Skeletal muscle cell (primary cell): Measurements from ENCODE around the gene ZNF214.

Experiments
- DNase-seq: peaks from one replicate; pipeline ENCODE4 v3.0.0-alpha.2; 2010; ENCODE audit warnings: low read depth
- H3K4me3 ChIP-seq: 2 replicates; pipeline ENCODE4 v1.5.1; 2011; ENCODE audit warnings: low read depth, mild to moderate bottlenecking, control low read depth, low read length, moderate library complexity

ZNF214 gene

DNA sequence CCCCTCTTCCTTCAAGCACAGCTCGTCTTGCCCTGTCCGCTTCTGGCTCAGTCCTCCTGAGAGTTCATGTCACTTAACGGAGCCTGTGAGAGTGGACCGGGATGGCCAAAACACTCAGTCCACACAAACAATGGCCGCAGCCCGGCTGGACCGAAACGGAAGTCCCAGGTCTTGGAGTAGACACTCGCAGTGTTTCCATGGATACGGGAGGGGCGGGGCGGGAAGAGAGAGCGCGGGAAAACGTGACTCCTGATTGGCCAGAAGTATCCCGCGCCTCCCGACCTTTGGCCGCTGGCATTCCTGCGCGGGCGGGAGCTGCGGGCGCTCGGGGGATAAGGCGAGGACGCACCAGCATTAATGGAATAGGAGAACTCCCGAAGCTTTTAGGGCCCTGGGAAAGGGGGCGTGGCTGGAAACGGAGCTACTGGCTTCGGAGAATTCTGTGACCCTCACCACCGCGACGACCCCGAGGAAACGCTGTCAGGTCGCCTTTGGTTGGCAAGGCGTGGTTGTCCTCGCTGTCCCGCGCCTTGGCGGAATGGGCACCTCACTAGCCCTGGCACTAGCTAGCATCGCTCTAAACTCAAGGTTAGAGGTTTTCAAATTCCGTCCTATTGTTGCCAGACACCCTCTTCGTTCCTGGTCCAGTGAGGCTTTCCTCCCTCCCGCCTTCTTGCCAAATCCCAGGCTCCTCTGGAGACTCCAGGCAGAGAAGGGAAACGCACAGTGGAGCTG lies at the start of gene ZNF214, which contains the start of gene NLRP14:
ZNF214 (minus strand) TSS at position 164 of the 735 bp plus-strand sequence. CDS start 17,511 bp downstream, outside the sequence.
NLRP14 (plus strand) TSS at position 297 of the 735 bp plus-strand sequence. CDS start 18,108 bp downstream, outside the sequence.
- DNase-seq, result peak; percentile 77
- H3K4me3 ChIP-seq, result peak within 1 kb of the TSS; percentile 71

DNA sequence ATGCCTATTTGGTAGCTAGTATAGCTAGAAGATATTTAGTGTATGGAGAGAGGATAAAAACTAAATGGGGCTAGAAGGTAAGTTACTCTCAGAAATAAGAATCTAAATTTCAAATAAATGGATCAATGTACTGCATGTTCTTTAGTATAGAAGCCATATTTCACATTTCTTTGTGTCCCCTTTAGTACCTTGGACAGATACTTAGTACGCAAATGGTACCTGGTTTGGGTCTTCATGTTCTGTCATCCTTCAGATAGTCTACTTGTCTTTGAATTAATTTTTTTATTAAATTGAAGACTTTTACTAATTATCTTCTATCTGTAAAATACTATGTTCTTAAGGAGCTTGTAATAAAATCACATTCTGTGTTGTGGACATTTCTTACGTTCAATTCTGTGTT lies 42.4 kb upstream of the ZNF214 start:
- DNase-seq, result no peak
- no peak overlapping the region for H3K4me3 ChIP-seq

- DNase-seq, result peak; percentile 25
- no peak overlapping the region for H3K4me3 ChIP-seq
These were observed 40.7 kb upstream of the ZNF214 start for GRCh38 chr11:7060868-7061267.

DNA sequence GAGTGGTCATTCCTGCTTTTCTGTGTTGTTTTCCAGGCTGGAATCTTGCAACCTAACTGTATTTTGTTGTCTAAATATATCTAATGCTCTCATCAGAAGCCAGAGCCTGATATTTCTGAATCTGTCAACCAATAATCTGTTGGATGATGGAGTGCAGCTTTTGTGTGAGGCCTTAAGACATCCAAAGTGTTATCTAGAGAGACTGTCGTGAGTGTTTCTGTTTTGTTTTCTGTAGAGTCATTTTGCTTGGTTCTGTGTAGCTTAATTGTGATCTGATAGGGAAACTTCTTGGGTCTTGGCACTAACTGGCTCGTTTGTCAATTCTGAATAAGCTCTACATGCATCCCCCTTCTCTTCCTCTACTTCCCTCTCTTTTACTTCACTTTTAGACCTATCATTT lies 37.5 kb upstream of the ZNF214 start:
- no peak for DNase-seq
- no peak overlapping the region for H3K4me3 ChIP-seq

- DNase-seq, result no peak
- no peak overlapping the region for H3K4me3 ChIP-seq
These were observed 36.8 kb upstream of the ZNF214 start for GRCh38 chr11:7056828-7057513.

GRCh38 chr11:7050191-7050590 lies 30.0 kb upstream of the ZNF214 start:
- H3K4me3 ChIP-seq, result no peak overlapping the region
- DNase-seq, result no peak

DNA sequence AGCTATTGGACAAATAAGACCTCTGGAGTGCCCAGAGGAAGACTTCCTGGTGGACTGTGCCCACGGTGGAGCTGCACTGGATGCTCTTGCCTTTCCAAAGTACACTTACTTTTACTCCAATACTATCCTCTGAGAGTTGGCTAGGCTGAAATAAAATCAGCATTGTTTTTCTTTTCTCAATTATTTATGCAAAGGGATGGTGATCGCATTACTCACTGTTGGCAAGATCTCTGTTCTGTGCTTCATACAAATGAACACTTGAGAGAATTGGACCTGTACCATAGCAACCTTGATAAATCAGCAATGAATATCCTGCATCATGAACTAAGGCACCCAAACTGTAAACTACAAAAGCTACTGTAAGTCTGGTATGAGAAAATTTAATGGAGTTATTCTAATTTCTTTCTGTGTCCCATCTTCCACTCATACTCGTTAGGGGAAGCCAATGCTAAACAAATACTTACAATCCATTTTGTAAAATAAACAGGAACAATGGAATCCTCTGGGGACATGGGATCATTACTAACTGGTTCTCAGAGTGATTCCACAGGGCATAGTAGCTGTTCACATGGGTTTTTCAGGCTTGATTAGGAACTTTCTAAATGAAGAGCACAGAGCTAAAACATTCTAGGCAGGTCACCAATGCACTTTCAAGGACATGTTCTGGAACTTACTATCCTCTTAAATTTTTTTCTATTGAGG lies 26.5 kb upstream of the ZNF214 start:
- H3K4me3 ChIP-seq, result no peak overlapping the region
- peak; percentile 42 for DNase-seq

- no peak overlapping the region for H3K4me3 ChIP-seq
- no peak for DNase-seq
These were observed 13.9 kb upstream of the ZNF214 start for GRCh38 chr11:7034019-7034418.

GRCh38 chr11:7032692-7033091 lies 12.5 kb upstream of the ZNF214 start:
- no peak for DNase-seq
- no peak overlapping the region for H3K4me3 ChIP-seq

- no peak for DNase-seq
- H3K4me3 ChIP-seq, result no peak overlapping the region
These were observed 11.3 kb upstream of the ZNF214 start for GRCh38 chr11:7031471-7031871.

GRCh38 chr11:7030836-7031235 lies 10.7 kb upstream of the ZNF214 start:
- no peak for DNase-seq

DNA sequence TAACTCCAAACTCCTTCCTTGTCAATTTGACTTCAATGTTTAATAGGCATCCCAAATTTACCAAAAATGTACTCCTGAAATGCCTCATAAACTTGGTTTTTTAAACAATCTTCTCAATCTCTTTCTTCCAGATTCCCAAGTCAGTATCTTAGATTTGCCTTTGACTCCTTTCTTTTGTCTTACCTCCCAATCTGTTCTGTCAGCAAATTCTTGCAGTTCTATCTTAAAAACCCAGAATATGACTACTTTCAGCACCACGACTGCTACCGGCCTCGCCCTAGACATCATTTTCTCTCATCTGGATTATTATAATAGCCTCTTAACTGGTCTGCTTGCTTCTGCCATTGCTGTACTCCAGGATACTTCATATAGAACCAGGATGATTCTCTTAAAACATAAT lies 8.0 kb upstream of the ZNF214 start:
- no peak overlapping the region for H3K4me3 ChIP-seq
- DNase-seq, result no peak

More at GRCh38 chr11:7030836-7031235, 10.7 kb upstream of the ZNF214 start:
- no peak overlapping the region for H3K4me3 ChIP-seq

DNA sequence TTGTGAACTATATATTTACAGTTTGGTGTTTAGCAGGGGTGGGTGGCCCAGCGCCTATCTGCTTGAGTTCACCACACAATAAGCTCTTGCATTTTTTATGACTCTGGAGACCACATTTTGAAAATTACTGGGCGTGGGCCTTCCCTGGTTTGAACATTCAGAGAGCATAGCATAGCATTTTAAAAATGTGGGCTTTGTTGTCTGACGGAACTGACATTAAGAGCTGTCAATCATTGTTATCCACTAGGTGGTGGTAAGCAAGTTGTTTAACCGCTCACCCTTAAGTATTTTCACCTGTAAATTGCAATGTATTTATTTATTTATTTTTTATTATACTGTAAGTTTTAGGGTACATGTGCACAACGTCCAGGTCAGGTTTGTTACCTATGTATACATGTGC lies 1.2 kb upstream of the ZNF214 start:
- H3K4me3 ChIP-seq, result no peak overlapping the region
- DNase-seq, result no peak

- H3K4me3 ChIP-seq, result peak overlapping the region; percentile 71
- DNase-seq, result no peak
These were observed 505 bp downstream of the ZNF214 start for GRCh38 chr11:7019500-7020182.

- H3K4me3 ChIP-seq, result no peak overlapping the region
- DNase-seq, result no peak
These were observed 4.1 kb downstream of the ZNF214 start for GRCh38 chr11:7016011-7016410.

DNA sequence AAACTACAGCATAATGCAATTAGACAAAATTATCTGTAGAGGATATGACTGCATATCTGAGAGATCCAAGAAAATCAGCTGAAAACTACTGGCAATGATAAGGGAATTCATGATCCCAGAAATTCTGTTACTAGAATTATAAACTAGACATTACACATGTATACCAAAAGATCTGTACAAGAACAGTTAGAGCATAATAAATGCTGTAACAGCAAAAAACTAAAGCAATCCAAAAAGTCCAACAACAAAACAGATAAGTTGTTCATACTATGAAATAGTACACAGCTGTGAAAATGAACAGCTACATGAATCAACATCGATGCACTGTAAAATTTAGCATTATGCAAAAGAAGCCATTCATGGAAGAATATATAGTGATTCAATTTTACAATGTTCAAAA lies 6.0 kb downstream of the ZNF214 start:
- no peak for DNase-seq
- no peak overlapping the region for H3K4me3 ChIP-seq

- peak; percentile 88 for DNase-seq
- no peak overlapping the region for H3K4me3 ChIP-seq
These were observed 15.7 kb downstream of the ZNF214 start for GRCh38 chr11:7004482-7004881.

- DNase-seq, result no peak
These were observed 24.4 kb downstream of the ZNF214 start for GRCh38 chr11:6995703-6996102.

DNA sequence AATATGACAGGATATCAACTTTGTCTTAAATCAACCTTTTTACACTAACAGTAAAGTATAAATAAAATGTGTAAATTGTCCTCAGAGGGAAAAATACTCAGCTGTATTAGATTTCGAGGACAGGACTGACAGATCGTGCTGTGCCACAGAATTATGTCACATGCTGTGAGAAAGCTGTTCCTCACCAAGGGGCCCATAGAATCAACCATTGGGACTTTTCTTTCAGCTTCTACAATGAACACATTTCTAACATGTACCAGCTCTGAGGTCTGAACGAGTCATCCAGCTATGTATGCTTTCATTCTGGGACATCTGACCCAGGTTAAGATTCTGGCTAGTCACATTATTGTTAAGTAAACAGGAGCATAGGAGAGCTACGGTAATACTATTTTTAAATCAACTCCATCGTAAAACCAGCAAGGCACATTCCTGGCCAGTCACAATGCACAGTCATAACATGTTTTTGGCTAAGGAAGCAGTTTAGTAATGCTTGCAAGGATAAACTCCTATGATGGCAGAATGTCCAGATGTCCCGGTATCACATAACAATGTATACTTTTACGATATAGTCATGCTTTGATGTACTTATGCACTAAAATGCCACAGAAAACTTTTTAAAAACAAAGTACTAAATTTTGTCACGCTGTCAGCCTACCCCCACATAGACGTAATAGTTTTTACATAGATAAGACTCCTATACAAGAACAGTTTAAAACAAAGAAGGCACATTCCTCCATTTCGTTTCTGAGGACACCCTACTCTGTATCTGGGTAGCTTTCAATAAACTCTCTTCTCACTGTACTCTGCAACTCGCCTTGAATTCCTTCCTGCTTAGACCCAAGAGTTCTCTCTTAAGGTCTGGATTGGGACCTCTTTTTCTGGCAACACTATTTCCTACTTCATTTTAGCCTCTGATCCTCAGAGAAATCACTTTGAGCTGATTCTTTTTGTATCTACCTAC lies 27.4 kb downstream of the ZNF214 start:
- DNase-seq, result peak; percentile 94
- H3K4me3 ChIP-seq, result no peak overlapping the region

More at GRCh38 chr11:6995703-6996102, 24.4 kb downstream of the ZNF214 start:
- H3K4me3 ChIP-seq, result no peak overlapping the region
